ENCODE results near the gene RPS6KA5.

RPS6KA5 gene

DNA sequence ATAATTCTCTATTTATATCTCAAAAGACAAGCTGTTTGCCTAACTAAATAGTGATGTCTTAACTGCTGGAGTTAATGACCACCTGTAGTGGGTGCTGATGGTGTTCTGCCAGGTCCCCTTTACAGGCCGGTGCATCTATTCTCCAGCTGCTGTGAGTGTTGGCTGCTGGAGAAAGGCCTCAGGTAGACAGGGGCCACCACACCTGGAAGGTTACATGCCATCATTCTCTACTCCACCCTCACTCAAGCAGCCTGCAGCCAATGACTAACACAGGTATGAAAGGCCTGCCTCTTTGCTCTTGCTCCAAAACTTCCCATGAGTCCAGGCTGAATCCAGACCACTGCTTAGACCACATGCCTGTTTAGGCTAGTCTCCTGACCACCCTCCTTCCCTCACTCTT, 73.9 kb downstream of the RPS6KA5 start:
- ATAC-seq, result no peak
- TF ChIP-seq PATZ1 (CRISPR knock-in tag; IDR thresholded peaks at IDR 0.05; ENCODE audit: borderline replicate concordance), result no peak
- TF ChIP-seq, protein P1, sequence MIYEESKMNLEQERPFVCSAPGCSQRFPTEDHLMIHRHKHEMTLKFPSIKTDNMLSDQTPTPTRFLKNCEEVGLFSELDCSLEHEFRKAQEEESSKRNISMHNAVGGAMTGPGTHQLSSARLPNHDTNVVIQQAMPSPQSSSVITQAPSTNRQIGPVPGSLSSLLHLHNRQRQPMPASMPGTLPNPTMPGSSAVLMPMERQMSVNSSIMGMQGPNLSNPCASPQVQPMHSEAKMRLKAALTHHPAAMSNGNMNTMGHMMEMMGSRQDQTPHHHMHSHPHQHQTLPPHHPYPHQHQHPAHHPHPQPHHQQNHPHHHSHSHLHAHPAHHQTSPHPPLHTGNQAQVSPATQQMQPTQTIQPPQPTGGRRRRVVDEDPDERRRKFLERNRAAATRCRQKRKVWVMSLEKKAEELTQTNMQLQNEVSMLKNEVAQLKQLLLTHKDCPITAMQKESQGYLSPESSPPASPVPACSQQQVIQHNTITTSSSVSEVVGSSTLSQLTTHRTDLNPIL (CRISPR knock-in tag; IDR thresholded peaks at IDR 0.05; ENCODE audit: low read depth), result no peak
- TF ChIP-seq TCF4 (CRISPR knock-in tag; IDR thresholded peaks at IDR 0.05; ENCODE audit: borderline replicate concordance), result no peak
- TF ChIP-seq BACH2 (CRISPR knock-in tag; IDR thresholded peaks at IDR 0.05; ENCODE audit: borderline replicate concordance), result no peak
- no peak for TF ChIP-seq ISL1 (CRISPR knock-in tag; IDR thresholded peaks at IDR 0.05)
- TF ChIP-seq TOX (CRISPR knock-in tag; IDR thresholded peaks at IDR 0.05; ENCODE audit: borderline replicate concordance), result no peak
- no peak for TF ChIP-seq POU6F1 (CRISPR knock-in tag; IDR thresholded peaks at IDR 0.05; ENCODE audit: borderline replicate concordance, low read depth)
- TF ChIP-seq ZNF8 (CRISPR knock-in tag; IDR thresholded peaks at IDR 0.05), result no peak
- no peak for TF ChIP-seq PPARA (CRISPR knock-in tag; IDR thresholded peaks at IDR 0.05; ENCODE audit: borderline replicate concordance)
- TF ChIP-seq OSR1 (CRISPR knock-in tag; IDR thresholded peaks at IDR 0.05), result no peak
- no peak for TF ChIP-seq ZC3H10 (CRISPR knock-in tag; IDR thresholded peaks at IDR 0.05)
- no peak for TF ChIP-seq ZNF565 (CRISPR knock-in tag; conservative IDR thresholded peaks at IDR 0.05; ENCODE audit: low read depth)
- TF ChIP-seq ZFP30 (CRISPR knock-in tag; IDR thresholded peaks at IDR 0.05), result no peak
- no peak for TF ChIP-seq ZNF70 (CRISPR knock-in tag; IDR thresholded peaks at IDR 0.05)
- no peak for TF ChIP-seq TSHZ2 (CRISPR knock-in tag; IDR thresholded peaks at IDR 0.05)
- TF ChIP-seq ESRRG (CRISPR knock-in tag; IDR thresholded peaks at IDR 0.05), result no peak
- no peak for TF ChIP-seq SNAI2 (CRISPR knock-in tag; IDR thresholded peaks at IDR 0.05)
- TF ChIP-seq GLIS3 (CRISPR knock-in tag; IDR thresholded peaks at IDR 0.05), result no peak
- TF ChIP-seq RARB (CRISPR knock-in tag; IDR thresholded peaks at IDR 0.05), result no peak

- no peak for ATAC-seq
- TF ChIP-seq OSR1 (CRISPR knock-in tag; IDR thresholded peaks at IDR 0.05) (no peak), ZNF565 (CRISPR knock-in tag; conservative IDR thresholded peaks at IDR 0.05; ENCODE audit: low read depth) (no peak), TOX (CRISPR knock-in tag; IDR thresholded peaks at IDR 0.05; ENCODE audit: borderline replicate concordance) (no peak)
These were observed 74.7 kb downstream of the RPS6KA5 start for GRCh38 chr14:90985601-90986242.

- no peak for ATAC-seq
- no peak for TF ChIP-seq OSR1 (CRISPR knock-in tag; IDR thresholded peaks at IDR 0.05)
- no peak for TF ChIP-seq ZNF565 (CRISPR knock-in tag; conservative IDR thresholded peaks at IDR 0.05; ENCODE audit: low read depth)
- no peak for TF ChIP-seq SNAI2 (CRISPR knock-in tag; IDR thresholded peaks at IDR 0.05)
- no peak for TF ChIP-seq TSHZ2 (CRISPR knock-in tag; IDR thresholded peaks at IDR 0.05)
- TF ChIP-seq ZNF8 (CRISPR knock-in tag; IDR thresholded peaks at IDR 0.05), result no peak
- TF ChIP-seq ESRRG (CRISPR knock-in tag; IDR thresholded peaks at IDR 0.05), result no peak
- TF ChIP-seq RARB (CRISPR knock-in tag; IDR thresholded peaks at IDR 0.05), result no peak
- TF ChIP-seq BACH2 (CRISPR knock-in tag; IDR thresholded peaks at IDR 0.05; ENCODE audit: borderline replicate concordance), result no peak
- no peak for TF ChIP-seq TCF4 (CRISPR knock-in tag; IDR thresholded peaks at IDR 0.05; ENCODE audit: borderline replicate concordance)
- no peak for TF ChIP-seq GLIS3 (CRISPR knock-in tag; IDR thresholded peaks at IDR 0.05)
- TF ChIP-seq, protein P1 (CRISPR knock-in tag; IDR thresholded peaks at IDR 0.05; ENCODE audit: low read depth), result no peak
- TF ChIP-seq ZFP3 (CRISPR knock-in tag; IDR thresholded peaks at IDR 0.05), result no peak
- TF ChIP-seq ZFP30 (CRISPR knock-in tag; IDR thresholded peaks at IDR 0.05), result no peak
- no peak for TF ChIP-seq PATZ1 (CRISPR knock-in tag; IDR thresholded peaks at IDR 0.05; ENCODE audit: borderline replicate concordance)
- TF ChIP-seq ARNTL (CRISPR knock-in tag; IDR thresholded peaks at IDR 0.05; ENCODE audit: borderline replicate concordance, low read depth), result no peak
- TF ChIP-seq CSDC2 (CRISPR knock-in tag; IDR thresholded peaks at IDR 0.05), result no peak
These were observed 76.9 kb downstream of the RPS6KA5 start for GRCh38 chr14:90983560-90983959.
